ENCODE measurements around the gene SGCD.
A peak's percentile ranks its signal among the peaks of the same experiment; 100 is the strongest.

Gene SGCD

DNA sequence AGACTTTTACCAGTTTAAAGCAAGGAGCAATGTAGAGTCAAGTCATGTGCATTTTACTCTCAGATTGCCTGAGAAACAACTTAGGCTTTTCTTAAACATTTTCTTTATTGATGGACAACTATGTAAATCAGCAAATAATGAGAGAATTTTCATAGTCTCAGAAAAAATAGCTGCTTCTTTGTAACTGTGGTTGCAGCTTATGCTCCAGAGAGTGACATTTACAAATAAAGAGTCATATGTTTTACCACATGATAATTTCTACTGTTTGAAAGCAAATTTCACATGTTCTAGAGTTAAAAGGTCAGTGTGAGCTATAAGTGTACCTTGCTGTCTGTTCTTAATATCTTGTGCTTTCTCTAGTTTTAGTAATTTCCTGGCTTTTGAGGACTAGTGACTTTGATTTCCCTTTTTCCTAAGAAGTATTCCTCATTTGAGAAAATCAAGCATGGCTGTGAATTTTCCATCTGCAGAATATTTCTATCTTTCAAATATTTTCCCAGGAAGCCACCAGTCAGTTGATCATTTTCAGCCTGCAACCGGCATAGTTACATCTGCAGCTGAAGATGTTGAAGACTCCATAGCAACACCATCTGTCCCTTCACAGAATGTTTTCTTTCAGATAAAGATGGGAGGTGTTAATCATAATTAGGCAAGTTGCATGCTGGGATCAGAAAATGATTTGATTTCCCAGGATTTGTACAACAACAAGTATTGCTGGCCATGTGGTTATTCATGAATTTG is 229.9 kb downstream of the SGCD start:
- TF ChIP-seq CTCF (IDR thresholded peaks at IDR 0.05; ENCODE audit: control insufficient read depth, extremely low read depth, insufficient read depth), result no peak
- no peak for DNase-seq (ENCODE audit: low read depth)

GRCh38 chr5:156560002-156560401 is 233.0 kb downstream of the SGCD start:
- no peak for DNase-seq (ENCODE audit: low read depth)
- no peak overlapping the region for H3K4me3 ChIP-seq (ENCODE audit: low read depth, low read length)
- TF ChIP-seq CTCF (IDR thresholded peaks at IDR 0.05; ENCODE audit: control insufficient read depth, extremely low read depth, insufficient read depth), result no peak

More for the DNA sequence above, 229.9 kb downstream of the SGCD start:
- H3K4me3 ChIP-seq (ENCODE audit: low read depth, low read length), result no peak overlapping the region

GRCh38 chr5:156561651-156562050 is 234.7 kb downstream of the SGCD start:
- peak; percentile 17 for DNase-seq (ENCODE audit: low read depth)
- TF ChIP-seq CTCF (IDR thresholded peaks at IDR 0.05; ENCODE audit: control insufficient read depth, extremely low read depth, insufficient read depth), result no peak
- H3K4me3 ChIP-seq (ENCODE audit: low read depth, low read length), result no peak overlapping the region

GRCh38 chr5:156570615-156571014 is 243.7 kb downstream of the SGCD start:
- DNase-seq (ENCODE audit: low read depth), result no peak
- H3K4me3 ChIP-seq (ENCODE audit: low read depth, low read length), result no peak overlapping the region
- no peak for TF ChIP-seq CTCF (IDR thresholded peaks at IDR 0.05; ENCODE audit: control insufficient read depth, extremely low read depth, insufficient read depth)

GRCh38 chr5:156581725-156582124 is 254.8 kb downstream of the SGCD start:
- no peak for DNase-seq (ENCODE audit: low read depth)
- no peak for TF ChIP-seq CTCF (IDR thresholded peaks at IDR 0.05; ENCODE audit: control insufficient read depth, extremely low read depth, insufficient read depth)
- H3K4me3 ChIP-seq (ENCODE audit: low read depth, low read length), result no peak overlapping the region

- TF ChIP-seq CTCF (IDR thresholded peaks at IDR 0.05; ENCODE audit: control insufficient read depth, extremely low read depth, insufficient read depth), result no peak
- DNase-seq (ENCODE audit: low read depth), result no peak
- no peak overlapping the region for H3K4me3 ChIP-seq (ENCODE audit: low read depth, low read length)
Observed at GRCh38 chr5:156582193-156582598, 255.2 kb downstream of the SGCD start.

GRCh38 chr5:156584871-156585270 is 257.9 kb downstream of the SGCD start:
- peak; percentile 71 for DNase-seq (ENCODE audit: low read depth)
- TF ChIP-seq CTCF (IDR thresholded peaks at IDR 0.05; ENCODE audit: control insufficient read depth, extremely low read depth, insufficient read depth), result no peak
- H3K4me3 ChIP-seq (ENCODE audit: low read depth, low read length), result no peak overlapping the region
